Activated naive CD4-positive, alpha-beta T cell treated with anti-CD3 and anti-CD28 coated beads for 36 hours (primary cell): ENCODE measurements around the gene TMEM37. TPM values are rescaled to one million over a fixed set of nuclear protein-coding genes. Genes with fewer than 3 reads are reported as not detected.

Experiments used
- CTCF ChIA-PET: fragments of 350-600 bp; sonication (Branson Sonifier 250); formaldehyde crosslinking; loops from one replicate; lab custom pipeline; 2021; ENCODE audit warnings: antibody characterized with exemption; lab: Charles Lee
- DNase-seq: peaks from one replicate; pipeline ENCODE4 v3.0.0-alpha.2; 2020
- H3K27ac Mint-ChIP-seq: one replicate; pipeline ENCODE4 v1.8.0; 2021; ENCODE audit warnings: mild to moderate bottlenecking, mixed read lengths
- H3K27me3 Mint-ChIP-seq: one replicate; pipeline ENCODE4 v1.8.0; 2021; ENCODE audit warnings: low read depth, mixed read lengths
- H3K36me3 Mint-ChIP-seq: one replicate; pipeline ENCODE4 v1.8.0; 2021; ENCODE audit warnings: low read depth, mixed read lengths
- H3K4me1 Mint-ChIP-seq: one replicate; pipeline ENCODE4 v1.8.0; 2021; ENCODE audit warnings: low read depth, mixed read lengths
- H3K4me3 Mint-ChIP-seq: one replicate; pipeline ENCODE4 v1.8.0; 2021; ENCODE audit warnings: mild to moderate bottlenecking, moderate library complexity, mixed read lengths
- H3K9me3 Mint-ChIP-seq: one replicate; pipeline ENCODE4 v1.8.0; 2021; ENCODE audit warnings: mixed read lengths
- intact Hi-C: fragments of 100-400 bp; cut with micrococcal nuclease; formaldehyde crosslinking; loops from one replicate; pipeline ENCODE4 v1.15.1; 2023
- total RNA-seq, 2 experiments: library from RNA; stranded (reverse); gene quantifications; one replicate each; pipeline ENCODE4 v1.2.3, GENCODE V29; 2021

Gene TMEM37
- total RNA-seq, 2 experiments from 2014 or later, result not detected

GRCh38 chr2:119421304-119421703 is 10.3 kb upstream of the TMEM37 start:
- no peak overlapping the region for H3K27ac Mint-ChIP-seq
- no peaks in the 10 kb centered on the region for H3K4me1 Mint-ChIP-seq
- CTCF ChIA-PET, result no interaction called here
- no peaks in the 10 kb centered on the region for H3K36me3 Mint-ChIP-seq
- H3K27me3 Mint-ChIP-seq, result peaks cover 17% of the 10 kb centered on the region
- peaks cover 2% of the 10 kb centered on the region for H3K9me3 Mint-ChIP-seq
- intact Hi-C loops, result no loop called here
- H3K4me3 Mint-ChIP-seq, result no peak overlapping the region
- DNase-seq, result no peak

DNA sequence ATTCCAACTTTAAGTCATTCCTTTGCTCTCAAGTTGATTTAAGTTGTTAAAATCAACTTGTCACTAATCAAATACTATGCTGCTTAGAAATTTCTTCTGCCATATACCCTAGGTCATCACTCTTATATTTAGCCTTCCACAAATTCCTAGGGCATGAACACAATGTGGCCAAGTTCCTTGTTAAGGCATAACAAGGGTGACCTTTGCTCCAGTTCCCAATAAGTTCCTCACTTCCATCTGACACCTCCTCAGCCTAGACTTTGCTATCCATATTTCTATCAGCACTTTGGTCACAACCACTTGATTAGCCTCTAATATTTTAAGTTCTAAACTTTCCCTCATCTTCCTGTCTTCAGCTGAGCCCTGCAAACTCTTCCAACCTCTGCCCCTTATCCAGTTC is 9.9 kb upstream of the TMEM37 start:
- Mint-ChIP-seq H3K27ac (no peak overlapping the region), H3K9me3 (peaks cover 2% of the 10 kb centered on the region), H3K4me3 (no peak overlapping the region), H3K36me3 (no peaks in the 10 kb centered on the region), H3K27me3 (peaks cover 21% of the 10 kb centered on the region), H3K4me1 (no peaks in the 10 kb centered on the region)
- no peak for DNase-seq
- intact Hi-C loops, result no loop called here
- CTCF ChIA-PET, result no interaction called here

GRCh38 chr2:119422360-119423107 is 9.1 kb upstream of the TMEM37 start:
- DNase-seq, result no peak
- CTCF ChIA-PET, result no interaction called here
- no peaks in the 10 kb centered on the region for H3K36me3 Mint-ChIP-seq
- no peak overlapping the region for H3K27ac Mint-ChIP-seq
- no peak overlapping the region for H3K4me3 Mint-ChIP-seq
- no peaks in the 10 kb centered on the region for H3K4me1 Mint-ChIP-seq
- H3K27me3 Mint-ChIP-seq, result peaks cover 27% of the 10 kb centered on the region
- peaks cover 2% of the 10 kb centered on the region for H3K9me3 Mint-ChIP-seq
- intact Hi-C loops, result no loop called here

GRCh38 chr2:119423108-119423444 is 8.6 kb upstream of the TMEM37 start:
- intact Hi-C loops, result no loop called here
- Mint-ChIP-seq H3K27me3 (peaks cover 32% of the 10 kb centered on the region), H3K36me3 (no peaks in the 10 kb centered on the region), H3K27ac (no peak overlapping the region), H3K4me3 (no peak overlapping the region), H3K4me1 (no peaks in the 10 kb centered on the region), H3K9me3 (peaks cover 2% of the 10 kb centered on the region)
- no peak for DNase-seq
- CTCF ChIA-PET, result no interaction called here

GRCh38 chr2:119423811-119424210 is 7.8 kb upstream of the TMEM37 start:
- peaks cover 2% of the 10 kb centered on the region for H3K9me3 Mint-ChIP-seq
- no peak overlapping the region for H3K4me3 Mint-ChIP-seq
- H3K4me1 Mint-ChIP-seq, result no peaks in the 10 kb centered on the region
- CTCF ChIA-PET, result no interaction called here
- DNase-seq, result no peak
- no peak overlapping the region for H3K27ac Mint-ChIP-seq
- peaks cover 35% of the 10 kb centered on the region for H3K27me3 Mint-ChIP-seq
- intact Hi-C loops, result no loop called here
- H3K36me3 Mint-ChIP-seq, result no peaks in the 10 kb centered on the region

- Mint-ChIP-seq H3K4me3 (no peak overlapping the region), H3K9me3 (peaks cover 2% of the 10 kb centered on the region), H3K4me1 (no peaks in the 10 kb centered on the region), H3K36me3 (no peaks in the 10 kb centered on the region), H3K27me3 (peaks cover 38% of the 10 kb centered on the region), H3K27ac (no peak overlapping the region)
- DNase-seq, result no peak
- intact Hi-C loops, result no loop called here
- CTCF ChIA-PET, result interaction anchor here (0.7 kb wide), 1 partner anchor 543 kb away, joined by 3 read pairs; no protein-coding TSS in a partner anchor
Measured at GRCh38 chr2:119424284-119425118, 7.2 kb upstream of the TMEM37 start.

- intact Hi-C loops, result no loop called here
- Mint-ChIP-seq H3K27ac (no peak overlapping the region), H3K27me3 (peaks cover 42% of the 10 kb centered on the region), H3K4me3 (no peak overlapping the region), H3K36me3 (no peaks in the 10 kb centered on the region), H3K9me3 (peaks cover 2% of the 10 kb centered on the region), H3K4me1 (no peaks in the 10 kb centered on the region)
- DNase-seq, result no peak
- CTCF ChIA-PET, result no interaction called here
Measured at GRCh38 chr2:119425119-119425405, 6.6 kb upstream of the TMEM37 start.

DNA sequence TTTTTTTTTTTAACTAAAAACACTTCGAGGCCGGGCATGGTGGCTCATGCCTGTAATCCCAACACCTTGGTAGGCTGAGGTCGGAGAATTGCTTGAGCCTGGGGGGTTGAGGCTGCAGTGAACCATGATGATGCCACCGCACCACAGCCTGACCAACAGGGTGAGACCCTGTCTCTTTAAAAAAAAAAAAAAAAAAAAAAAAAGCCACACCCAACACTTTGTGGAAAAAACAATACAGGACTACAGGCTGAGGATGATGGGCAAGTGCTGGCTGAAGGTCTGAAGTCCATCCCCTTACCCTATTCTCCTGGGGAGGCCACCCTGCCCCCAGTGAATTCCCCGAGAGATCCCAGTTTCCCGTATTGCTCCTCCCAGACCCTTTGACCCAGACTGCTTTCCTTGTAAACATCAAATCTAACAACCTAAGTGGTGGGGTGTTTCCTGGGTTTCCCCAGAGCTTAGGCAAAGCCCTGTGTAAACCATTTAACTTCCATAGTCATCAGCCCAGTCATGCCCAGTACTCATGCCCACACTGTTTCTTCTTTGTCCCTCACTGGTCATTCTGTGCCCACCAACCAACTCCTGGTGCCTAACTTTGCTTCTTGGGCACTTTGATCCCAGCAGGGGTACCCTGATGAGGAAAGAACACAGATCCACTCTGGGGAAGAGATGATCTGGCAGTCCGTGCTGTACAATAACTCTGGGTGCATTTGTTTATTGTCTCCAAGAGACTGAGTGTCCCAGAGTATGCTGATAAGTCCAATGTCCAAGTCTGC is 5.8 kb upstream of the TMEM37 start:
- Mint-ChIP-seq H3K4me3 (no peak overlapping the region), H3K36me3 (no peaks in the 10 kb centered on the region), H3K9me3 (peaks cover 2% of the 10 kb centered on the region), H3K4me1 (no peaks in the 10 kb centered on the region), H3K27ac (no peak overlapping the region), H3K27me3 (peaks cover 48% of the 10 kb centered on the region)
- intact Hi-C loops, result no loop called here
- CTCF ChIA-PET, result no interaction called here
- no peak for DNase-seq

- no peak overlapping the region for H3K4me3 Mint-ChIP-seq
- no peak overlapping the region for H3K27ac Mint-ChIP-seq
- H3K9me3 Mint-ChIP-seq, result peaks cover 2% of the 10 kb centered on the region
- H3K27me3 Mint-ChIP-seq, result peaks cover 53% of the 10 kb centered on the region
- CTCF ChIA-PET, result no interaction called here
- H3K36me3 Mint-ChIP-seq, result no peaks in the 10 kb centered on the region
- H3K4me1 Mint-ChIP-seq, result no peaks in the 10 kb centered on the region
- intact Hi-C loops, result no loop called here
- no peak for DNase-seq
Measured at GRCh38 chr2:119426396-119426675, 5.3 kb upstream of the TMEM37 start.

- H3K27ac Mint-ChIP-seq, result no peak overlapping the region
- no peaks in the 10 kb centered on the region for H3K9me3 Mint-ChIP-seq
- CTCF ChIA-PET, result no interaction called here
- peaks cover 51% of the 10 kb centered on the region for H3K27me3 Mint-ChIP-seq
- intact Hi-C loops, result no loop called here
- DNase-seq, result no peak
- H3K4me3 Mint-ChIP-seq, result no peak overlapping the region
- no peaks in the 10 kb centered on the region for H3K4me1 Mint-ChIP-seq
- no peaks in the 10 kb centered on the region for H3K36me3 Mint-ChIP-seq
Measured at GRCh38 chr2:119426801-119427395, 4.8 kb upstream of the TMEM37 start.

- intact Hi-C loops, result no loop called here
- Mint-ChIP-seq H3K4me1 (peaks cover 3% of the 10 kb centered on the region), H3K27me3 (peaks cover 59% of the 10 kb centered on the region), H3K36me3 (no peaks in the 10 kb centered on the region), H3K4me3 (no peak overlapping the region), H3K9me3 (no peaks in the 10 kb centered on the region), H3K27ac (no peak overlapping the region)
- CTCF ChIA-PET, result no interaction called here
- no peak for DNase-seq
Measured at GRCh38 chr2:119427756-119428155, 3.9 kb upstream of the TMEM37 start.

GRCh38 chr2:119428488-119429224 is 3.0 kb upstream of the TMEM37 start:
- Mint-ChIP-seq H3K9me3 (no peaks in the 10 kb centered on the region), H3K4me3 (no peak overlapping the region), H3K27me3 (peaks cover 65% of the 10 kb centered on the region), H3K36me3 (no peaks in the 10 kb centered on the region), H3K27ac (no peak overlapping the region), H3K4me1 (peaks cover 3% of the 10 kb centered on the region)
- CTCF ChIA-PET, result no interaction called here
- no peak for DNase-seq
- intact Hi-C loops, result no loop called here
